G401.6 (cell line): ENCODE measurements around the gene TASOR.

ENCODE experiments used
- FAIRE-seq: peaks from 2 replicates; lab custom pipeline; 2012; peaks lifted over from hg19 to GRCh38; lab: Jason Lieb, UNC

TASOR gene

GRCh38 chr3:56688191-56688590 lies 5.1 kb upstream of the TASOR start:
- no peak for FAIRE-seq

DNA sequence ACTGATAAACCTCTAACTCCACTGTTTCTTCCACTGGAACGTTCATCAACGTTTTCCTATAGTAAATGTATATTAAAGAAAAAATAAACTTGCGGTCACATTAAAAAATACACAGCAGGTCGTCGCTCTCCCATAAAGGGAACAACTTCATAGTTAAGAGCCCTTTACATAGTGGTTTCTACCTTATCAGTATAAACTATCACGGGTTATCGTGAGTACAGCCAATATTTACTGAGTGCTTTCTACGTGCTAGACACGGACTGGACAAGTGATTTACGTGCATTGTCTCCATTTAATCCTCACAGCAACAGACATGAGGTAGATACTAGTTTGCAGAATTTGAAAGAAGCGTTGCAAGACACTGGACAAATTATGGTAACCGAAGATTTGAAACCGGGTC lies 964 bp upstream of the TASOR start:
- no peak for FAIRE-seq

GRCh38 chr3:56682462-56683121 lies 473 bp downstream of the TASOR start:
- no peak for FAIRE-seq

DNA sequence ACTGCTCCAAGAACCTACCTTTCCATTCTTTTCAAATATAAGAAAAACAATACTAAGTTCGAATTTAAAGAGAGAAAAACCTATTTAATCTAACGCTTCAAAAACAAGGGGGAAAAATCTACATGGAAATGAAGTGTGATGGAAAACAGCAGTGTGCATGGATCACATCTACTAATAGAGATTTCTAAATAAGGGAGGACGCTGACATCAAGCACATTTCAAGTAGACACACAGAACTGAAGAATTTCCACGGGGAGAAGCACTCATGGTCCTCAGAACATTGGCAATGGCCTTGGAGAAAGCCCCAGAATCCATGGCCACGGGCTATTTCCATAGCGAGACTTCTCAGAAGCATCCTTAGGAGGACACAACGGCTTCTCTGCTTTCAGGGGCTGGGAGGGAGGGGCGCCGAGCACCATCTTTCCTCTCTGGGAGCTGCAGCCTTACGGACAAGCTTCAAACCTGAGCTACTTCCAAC lies 1.0 kb downstream of the TASOR start:
- FAIRE-seq = no peak

GRCh38 chr3:56680054-56680580 lies 2.9 kb downstream of the TASOR start:
- peak; percentile 23 for FAIRE-seq

GRCh38 chr3:56677286-56677685 lies 5.8 kb downstream of the TASOR start:
- FAIRE-seq = no peak

DNA sequence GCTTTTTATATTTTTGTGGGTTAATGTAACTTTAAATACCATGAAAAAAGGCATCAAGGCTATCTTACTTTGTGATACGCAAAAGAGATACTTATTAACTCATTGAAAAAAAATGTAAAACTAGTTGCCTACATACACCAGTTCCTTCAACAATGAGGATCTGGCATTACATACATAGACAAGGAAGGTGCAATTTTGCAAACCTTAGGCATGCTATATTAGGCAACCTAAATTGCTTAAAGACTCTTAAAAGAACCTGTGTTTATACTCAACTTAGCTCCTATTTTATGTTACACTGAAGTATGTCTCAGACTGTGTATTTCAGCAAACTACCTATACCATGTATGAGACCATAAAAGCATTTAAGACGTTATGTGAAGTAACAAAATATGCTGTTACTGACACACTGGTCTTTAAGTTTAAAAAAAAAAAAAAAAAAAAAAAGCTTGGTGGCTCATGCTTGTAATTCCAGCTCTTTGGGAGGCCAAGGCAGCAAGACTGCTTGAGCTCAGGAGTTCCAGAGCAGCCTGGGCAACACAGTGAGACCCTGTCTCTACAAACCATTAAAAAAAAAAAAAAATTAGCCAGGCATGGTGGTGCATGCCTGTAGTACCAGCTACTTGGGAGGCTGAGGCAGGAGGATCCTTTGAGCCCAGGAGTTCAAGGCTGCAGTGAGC lies 9.1 kb downstream of the TASOR start:
- no peak for FAIRE-seq

DNA sequence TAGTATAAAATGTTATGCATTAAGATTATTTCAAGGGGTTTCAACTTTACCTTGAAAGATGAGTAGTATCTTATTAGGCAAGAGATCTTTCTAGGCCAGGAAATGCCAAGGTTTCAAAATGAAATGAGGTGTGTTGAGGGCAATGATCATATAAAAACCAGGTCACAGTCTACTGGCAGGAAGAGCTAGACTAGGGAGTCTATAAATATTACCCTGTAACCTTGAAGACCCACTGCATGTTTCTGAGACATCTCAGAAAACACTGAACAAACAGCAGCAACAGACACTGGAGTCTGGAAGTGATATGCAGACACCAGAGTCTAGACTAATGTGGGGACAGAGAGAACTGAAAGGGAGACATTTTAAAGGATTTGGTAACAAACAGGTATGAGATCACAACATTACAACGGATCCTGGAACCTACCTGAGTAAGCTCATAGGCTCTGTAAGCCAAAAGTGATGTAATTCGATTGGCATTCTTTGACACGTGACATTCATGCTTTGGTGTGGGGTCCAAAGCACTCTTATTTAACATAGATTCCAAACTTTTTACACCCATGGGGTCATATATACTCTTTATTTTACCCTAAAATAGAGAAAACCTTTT lies 15.0 kb downstream of the TASOR start:
- no peak for FAIRE-seq

GRCh38 chr3:56664823-56665222 lies 18.2 kb downstream of the TASOR start:
- no peak for FAIRE-seq

DNA sequence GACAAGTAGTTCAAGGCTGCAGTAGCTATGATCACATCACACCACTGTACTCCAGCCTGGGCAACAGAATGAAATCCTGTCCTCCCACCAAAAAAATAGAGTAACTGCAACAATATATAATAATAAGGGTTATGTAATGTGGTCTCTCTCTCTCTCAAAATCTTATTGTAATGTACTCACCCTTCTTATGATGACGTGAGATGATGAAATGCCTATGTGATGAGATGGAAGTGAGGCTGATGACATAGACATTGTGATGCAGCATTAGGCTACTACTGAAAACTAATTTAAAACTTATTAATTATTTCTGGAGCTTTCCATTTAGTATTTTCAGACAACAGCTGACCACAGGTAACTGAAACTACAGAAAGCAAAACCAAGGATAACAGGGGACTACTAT lies 27.4 kb downstream of the TASOR start:
- FAIRE-seq = no peak

GRCh38 chr3:56654460-56654859 lies 28.6 kb downstream of the TASOR start:
- FAIRE-seq = no peak

GRCh38 chr3:56645407-56645806 lies 37.7 kb downstream of the TASOR start:
- FAIRE-seq = peak; percentile 40

- no peak for FAIRE-seq
Measured at GRCh38 chr3:56633602-56634535, 49.2 kb downstream of the TASOR start.
